Epithelial cell of proximal tubule (primary cell): ENCODE results near the gene FREM3. TPM values are rescaled to one million over a fixed set of nuclear protein-coding genes. Genes with fewer than 3 reads are reported as not detected.
"Not testable (repeated sequence)": the region's sequence is repeated elsewhere in the genome, so short reads cannot be mapped to it uniquely, and the experiment has no call there.

Source experiments
- DNase-seq: peaks from one replicate; pipeline ENCODE4 v3.0.0-alpha.2; 2011; ENCODE audit warnings: low read depth
- H3K4me3 ChIP-seq: 2 replicates; pipeline ENCODE4 v1.5.1; 2011; ENCODE audit warnings: low read depth, mild to moderate bottlenecking, low read length
- total RNA-seq: library from RNA; depleted of rRNA; stranded (reverse); fragments of >200 nt; gene quantifications from 2 replicates; pipeline ENCODE4 v1.2.3, GENCODE V29; 2015
- TF ChIP-seq, protein P1 (sequence below): conservative IDR thresholded peaks from 2 replicates; pipeline ENCODE4 v1.5.1; 2012; ENCODE audit warnings: low read depth, mild to moderate bottlenecking, low read length

Gene FREM3
- total RNA-seq, 1 donor from 2014 or later = not detected

DNA sequence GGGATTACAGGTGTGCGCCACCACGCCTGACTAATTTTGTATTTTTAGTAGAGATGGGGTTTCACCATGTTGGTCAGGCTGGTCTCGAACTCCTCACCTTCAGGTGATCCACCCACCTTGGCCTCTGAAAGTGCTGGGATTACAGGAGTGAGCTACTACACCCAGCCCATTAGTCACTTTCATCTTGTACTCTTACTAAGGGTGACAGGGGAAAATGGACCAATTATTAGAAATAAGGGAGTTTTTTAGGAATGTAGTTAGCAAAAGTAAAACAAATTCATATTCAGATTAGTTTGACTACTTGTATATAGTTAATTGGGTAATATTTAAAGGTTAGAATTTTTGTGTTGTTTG lies 160.8 kb downstream of the FREM3 start:
- DNase-seq = no peak
- no peak overlapping the region for H3K4me3 ChIP-seq
- TF ChIP-seq, protein P1, sequence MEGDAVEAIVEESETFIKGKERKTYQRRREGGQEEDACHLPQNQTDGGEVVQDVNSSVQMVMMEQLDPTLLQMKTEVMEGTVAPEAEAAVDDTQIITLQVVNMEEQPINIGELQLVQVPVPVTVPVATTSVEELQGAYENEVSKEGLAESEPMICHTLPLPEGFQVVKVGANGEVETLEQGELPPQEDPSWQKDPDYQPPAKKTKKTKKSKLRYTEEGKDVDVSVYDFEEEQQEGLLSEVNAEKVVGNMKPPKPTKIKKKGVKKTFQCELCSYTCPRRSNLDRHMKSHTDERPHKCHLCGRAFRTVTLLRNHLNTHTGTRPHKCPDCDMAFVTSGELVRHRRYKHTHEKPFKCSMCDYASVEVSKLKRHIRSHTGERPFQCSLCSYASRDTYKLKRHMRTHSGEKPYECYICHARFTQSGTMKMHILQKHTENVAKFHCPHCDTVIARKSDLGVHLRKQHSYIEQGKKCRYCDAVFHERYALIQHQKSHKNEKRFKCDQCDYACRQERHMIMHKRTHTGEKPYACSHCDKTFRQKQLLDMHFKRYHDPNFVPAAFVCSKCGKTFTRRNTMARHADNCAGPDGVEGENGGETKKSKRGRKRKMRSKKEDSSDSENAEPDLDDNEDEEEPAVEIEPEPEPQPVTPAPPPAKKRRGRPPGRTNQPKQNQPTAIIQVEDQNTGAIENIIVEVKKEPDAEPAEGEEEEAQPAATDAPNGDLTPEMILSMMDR = no peak

DNA sequence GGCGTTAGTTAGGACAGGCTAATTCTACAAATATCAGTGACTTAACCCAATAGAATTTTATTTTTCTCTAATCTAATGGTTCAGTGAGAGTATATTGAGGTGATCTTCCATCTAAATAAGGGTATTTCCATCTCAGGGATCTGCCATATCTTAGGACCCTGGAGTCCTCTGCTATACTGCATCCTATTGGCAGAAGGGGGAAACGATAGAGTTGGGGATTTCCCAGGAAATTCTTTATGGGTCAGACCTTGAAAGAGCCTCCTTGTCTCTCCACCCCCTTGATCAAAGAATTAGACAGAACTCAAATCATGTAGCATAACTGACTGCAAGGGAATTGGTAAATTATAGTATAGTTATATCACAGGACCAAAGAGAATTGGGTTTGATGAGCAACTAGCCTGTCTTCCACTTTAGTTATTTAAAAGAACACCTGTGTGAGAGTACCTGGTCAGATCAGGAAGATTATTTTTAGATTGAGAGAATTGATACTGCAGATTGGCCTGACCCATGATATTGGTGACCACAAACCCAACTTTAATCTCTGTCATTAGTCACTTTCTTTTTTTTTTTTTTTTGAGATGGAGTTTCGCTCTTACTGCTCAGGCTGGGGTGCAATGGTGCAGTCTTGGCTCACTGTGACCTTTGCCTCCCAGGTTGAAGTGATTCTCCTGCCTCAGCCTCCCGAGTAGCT lies 161.4 kb downstream of the FREM3 start:
- no peak overlapping the region for H3K4me3 ChIP-seq
- DNase-seq = no peak

DNA sequence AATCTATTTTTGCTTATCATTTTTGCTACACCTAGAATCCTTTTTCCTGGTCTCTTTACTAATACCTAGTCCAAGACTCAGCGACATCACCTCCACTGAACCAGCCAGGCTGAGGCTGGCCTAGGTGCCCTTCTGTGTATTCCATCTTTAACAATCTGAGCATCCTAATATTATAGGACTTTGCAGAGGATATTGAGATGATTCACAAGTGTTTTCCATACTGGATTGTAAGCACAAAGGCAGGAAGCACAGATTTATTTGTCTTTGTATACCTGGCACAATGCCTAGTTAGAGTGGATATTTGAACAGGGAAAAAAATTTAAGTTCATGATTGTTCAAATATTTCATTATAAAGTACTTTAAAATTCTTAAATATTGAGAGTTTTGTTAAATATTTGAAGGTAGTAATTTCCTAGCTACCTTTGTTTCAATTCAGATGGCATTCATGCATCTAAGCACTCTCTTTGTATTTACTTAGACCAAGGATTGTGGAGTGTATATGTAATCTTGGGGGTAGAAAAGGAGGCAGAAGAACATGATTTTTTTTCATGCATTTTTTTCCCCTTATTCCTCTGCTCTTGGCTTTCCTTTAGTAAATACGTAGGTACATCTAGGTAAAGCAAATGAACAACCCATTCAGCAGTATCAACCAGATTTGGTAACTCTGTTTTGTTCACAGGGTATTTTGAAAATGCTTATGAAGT lies 168.5 kb downstream of the FREM3 start:
- no peak for DNase-seq
- H3K4me3 ChIP-seq = no peak overlapping the region
- TF ChIP-seq, protein P1 = no peak

More for the DNA sequence above, 161.4 kb downstream of the FREM3 start:
- TF ChIP-seq, protein P1 = no peak

DNA sequence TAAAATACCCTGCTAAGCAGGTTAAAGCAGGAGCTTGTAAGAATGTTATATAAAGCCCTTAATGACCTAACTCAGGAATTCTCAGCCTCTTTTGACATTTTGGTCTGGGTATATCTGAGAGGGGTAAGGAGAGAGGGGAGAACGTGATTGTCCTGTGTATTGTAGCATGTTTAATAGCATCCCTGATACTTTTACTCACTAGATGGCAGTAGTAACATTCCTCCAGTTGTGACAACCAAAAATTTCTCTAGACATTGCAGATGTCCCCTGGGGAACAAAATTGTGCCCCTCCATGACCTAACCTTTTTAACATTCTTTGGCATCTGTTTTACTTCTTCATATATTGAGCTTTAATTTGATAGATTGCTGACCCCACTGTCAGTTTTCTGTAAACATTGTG lies 169.1 kb downstream of the FREM3 start:
- TF ChIP-seq, protein P1 = peak; percentile 50

DNA sequence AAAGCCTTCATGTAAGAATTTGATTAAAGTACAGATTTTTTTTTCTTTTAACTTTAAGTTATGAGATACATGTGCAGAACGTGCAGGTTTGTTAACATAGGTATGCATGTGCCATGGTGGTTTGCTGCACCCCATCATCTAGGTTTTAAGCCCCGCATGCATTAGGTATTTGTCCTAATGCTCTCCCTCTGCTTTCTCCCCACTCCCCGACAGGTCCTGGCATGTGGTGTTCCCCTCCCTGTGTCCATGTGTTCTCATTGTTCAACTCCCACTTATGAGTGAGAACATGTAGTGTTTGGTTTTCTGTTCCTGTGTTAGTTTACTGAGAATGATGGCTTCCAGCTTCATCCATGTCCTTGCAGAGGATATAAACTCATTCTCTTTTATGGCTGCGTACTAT lies 172.4 kb downstream of the FREM3 start:
- H3K4me3 ChIP-seq, DNase-seq: not testable (repeated sequence)

More for the DNA sequence above, 169.1 kb downstream of the FREM3 start:
- DNase-seq = no peak
- H3K4me3 ChIP-seq = no peak overlapping the region

Other genes starting within 250 kb of the FREM3 start
- 39.0 and 39.5 TPM in 2 replicates for gene SMARCA5, start 187.0 kb downstream of the FREM3 start, total RNA-seq
- gene GYPE, start 204.9 kb upstream of the FREM3 start, total RNA-seq = 0.07 and 0.35 TPM in 2 replicates